GM13976 (cell line): ENCODE measurements around the gene CCDC14.

Experiments
- DNase-seq: peaks from one replicate; pipeline ENCODE4 v3.0.0; 2012; ENCODE audit warnings: low spot score
- CTCF ChIP-seq: IDR thresholded peaks from 2 replicates; pipeline ENCODE4 v1.5.1; 2012; ENCODE audit warnings: borderline replicate concordance, mild to moderate bottlenecking; ENCODE audit not compliant: insufficient read depth; ENCODE audit errors: extremely low read depth, missing control alignments, control extremely low read depth
- in situ Hi-C: fragments of 300-500 bp; cut with MboI; formaldehyde crosslinking; loops from one replicate; pipeline ENCODE4 v1.12.0; 2022; ENCODE audit warnings: low sequenced_read_pairs, mixed read lengths, inconsistent platforms; ENCODE audit not compliant: unreplicated experiment

Gene CCDC14

GRCh38 chr3:123949641-123950040 is 11.4 kb downstream of the CCDC14 start:
- no peak for DNase-seq
- TF ChIP-seq CTCF = no peak
- in situ Hi-C loops = no loop called here

GRCh38 chr3:123948449-123948848 is 12.6 kb downstream of the CCDC14 start:
- in situ Hi-C loops = no loop called here
- no peak for TF ChIP-seq CTCF
- DNase-seq = no peak

- DNase-seq = no peak
- in situ Hi-C loops = no loop called here
- no peak for TF ChIP-seq CTCF
These were observed 13.5 kb downstream of the CCDC14 start for GRCh38 chr3:123947482-123947881.

GRCh38 chr3:123941542-123941941 is 19.5 kb downstream of the CCDC14 start:
- in situ Hi-C loops = no loop called here
- no peak for TF ChIP-seq CTCF
- no peak for DNase-seq

GRCh38 chr3:123941121-123941520 is 19.9 kb downstream of the CCDC14 start:
- DNase-seq = no peak
- no peak for TF ChIP-seq CTCF
- in situ Hi-C loops = no loop called here

- in situ Hi-C loops = no loop called here
- TF ChIP-seq CTCF = no peak
- DNase-seq = no peak
These were observed 21.3 kb downstream of the CCDC14 start for GRCh38 chr3:123939706-123940105.

GRCh38 chr3:123936400-123936799 is 24.6 kb downstream of the CCDC14 start:
- no peak for DNase-seq
- TF ChIP-seq CTCF = no peak
- in situ Hi-C loops = no loop called here
